ENCODE data around the gene CERKL.
A peak's percentile ranks its signal among the peaks of the same experiment; 100 is the strongest.

Gene CERKL

GRCh38 chr2:181678861-181679543, 22.1 kb upstream of the CERKL start:
- no peak for DNase-seq (ENCODE audit: low read depth in 2 of 3, low spot score in 2 of 3)

GRCh38 chr2:181677912-181678586, 21.1 kb upstream of the CERKL start:
- peak in 1 of 3 experiments; percentile 17 for DNase-seq (ENCODE audit: low read depth in 2 of 3, low spot score in 2 of 3)

DNA sequence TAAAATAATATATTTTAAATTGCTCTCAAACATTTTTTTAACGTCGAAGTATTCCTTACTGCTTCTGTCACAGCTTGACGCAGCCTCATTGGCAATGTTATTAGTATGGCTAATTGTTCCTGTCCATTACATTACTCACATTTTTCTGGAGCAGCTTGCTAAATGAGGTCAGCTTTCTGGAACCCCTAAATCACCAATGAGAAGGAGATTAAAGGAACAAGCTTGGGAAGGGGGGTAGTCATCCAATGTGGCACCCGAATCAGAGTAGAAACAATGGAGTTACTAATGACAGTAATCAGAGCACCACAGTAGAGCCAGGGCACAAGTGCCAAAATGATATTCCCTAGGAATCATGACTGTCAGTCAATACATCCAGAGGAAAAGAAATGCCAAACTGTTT, 18.3 kb upstream of the CERKL start:
- DNase-seq (ENCODE audit: low read depth in 2 of 3, low spot score in 2 of 3) = no peak

GRCh38 chr2:181674461-181674860, 17.6 kb upstream of the CERKL start:
- no peak for DNase-seq (ENCODE audit: low read depth in 2 of 3, low spot score in 2 of 3)

GRCh38 chr2:181673173-181673572, 16.3 kb upstream of the CERKL start:
- no peak for DNase-seq (ENCODE audit: low read depth in 2 of 3, low spot score in 2 of 3)

GRCh38 chr2:181672255-181673008, 15.5 kb upstream of the CERKL start:
- DNase-seq (ENCODE audit: low read depth in 2 of 3, low spot score in 2 of 3) = no peak

DNA sequence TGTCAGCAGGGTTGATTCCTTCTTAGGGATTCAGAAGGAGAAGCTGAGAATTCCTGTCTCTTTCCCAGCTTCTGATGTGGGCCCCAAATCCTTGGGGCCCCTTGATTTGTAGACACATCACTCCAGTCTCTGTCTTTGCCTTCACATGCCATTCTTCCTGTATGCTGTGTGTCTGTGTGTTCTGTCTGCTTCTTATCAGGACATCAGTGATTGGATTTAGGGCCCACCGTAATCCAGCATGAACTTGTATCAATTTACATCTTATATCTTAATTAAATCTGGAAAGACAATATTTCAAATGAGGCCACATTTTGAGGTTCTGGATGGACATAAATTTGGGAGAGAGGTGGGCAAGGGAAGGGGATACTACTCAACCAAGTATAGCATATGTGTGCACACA, 13.7 kb upstream of the CERKL start:
- DNase-seq (ENCODE audit: low read depth in 2 of 3, low spot score in 2 of 3) = no peak

DNA sequence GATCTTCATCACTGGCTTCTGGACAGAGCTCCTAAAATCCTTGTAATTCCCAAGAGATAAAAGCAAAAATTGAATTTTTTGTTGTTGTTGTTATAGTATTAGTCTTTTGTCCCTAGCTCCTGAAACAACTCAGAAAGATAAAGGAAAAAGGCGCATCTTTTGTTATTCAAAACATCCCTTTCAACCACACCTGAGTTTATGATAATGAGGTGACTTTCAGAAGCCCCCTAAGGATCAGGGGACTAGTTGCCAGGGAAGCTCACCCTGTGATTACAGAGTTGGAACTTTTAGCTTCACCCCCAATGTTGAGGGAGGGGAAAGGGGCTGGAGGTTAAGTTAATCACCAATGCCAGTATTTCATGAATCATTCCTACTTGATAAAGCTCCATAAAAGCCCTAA, 10.3 kb upstream of the CERKL start:
- DNase-seq (ENCODE audit: low read depth in 2 of 3, low spot score in 2 of 3) = no peak

DNA sequence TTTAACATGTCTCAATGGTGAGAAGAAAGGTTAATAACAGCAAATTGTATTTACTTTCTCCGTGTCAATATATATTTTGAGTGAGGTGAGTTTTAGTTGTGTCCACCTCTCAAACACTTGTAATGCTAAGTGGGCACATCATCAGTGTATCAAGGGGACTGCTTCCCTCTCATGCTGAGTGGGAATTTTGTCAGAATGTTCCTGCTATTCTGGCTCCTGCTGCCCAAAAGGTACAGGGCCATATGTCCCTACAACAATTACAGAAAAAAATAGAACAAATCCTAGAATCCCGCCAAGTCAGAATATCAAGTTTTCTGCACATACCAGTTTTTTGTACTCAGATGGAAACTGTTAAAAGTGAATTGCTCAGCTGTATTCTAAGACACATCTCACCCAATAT, 5.4 kb upstream of the CERKL start:
- DNase-seq (ENCODE audit: low read depth in 2 of 3, low spot score in 2 of 3) = no peak

DNA sequence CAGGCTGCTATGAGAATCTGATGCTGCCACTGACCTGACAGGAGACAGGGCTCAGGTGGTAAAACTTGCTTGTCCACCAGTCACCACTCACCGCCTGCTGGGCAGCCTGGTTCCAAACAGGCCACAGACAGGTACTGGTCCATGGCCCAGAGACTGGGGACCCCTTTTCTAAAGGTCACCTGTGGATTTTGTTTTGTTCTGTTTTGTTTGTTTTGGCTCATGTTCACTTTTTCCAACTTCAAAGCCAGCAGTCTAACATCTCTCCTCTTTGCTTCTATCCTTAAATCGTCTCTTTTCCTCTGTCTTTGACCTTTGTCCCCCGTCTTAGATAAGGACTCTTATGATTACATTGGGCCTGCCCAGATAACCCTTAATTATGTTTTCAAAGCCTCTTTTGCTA, 3.3 kb upstream of the CERKL start:
- no peak for DNase-seq (ENCODE audit: low read depth in 2 of 3, low spot score in 2 of 3)

DNA sequence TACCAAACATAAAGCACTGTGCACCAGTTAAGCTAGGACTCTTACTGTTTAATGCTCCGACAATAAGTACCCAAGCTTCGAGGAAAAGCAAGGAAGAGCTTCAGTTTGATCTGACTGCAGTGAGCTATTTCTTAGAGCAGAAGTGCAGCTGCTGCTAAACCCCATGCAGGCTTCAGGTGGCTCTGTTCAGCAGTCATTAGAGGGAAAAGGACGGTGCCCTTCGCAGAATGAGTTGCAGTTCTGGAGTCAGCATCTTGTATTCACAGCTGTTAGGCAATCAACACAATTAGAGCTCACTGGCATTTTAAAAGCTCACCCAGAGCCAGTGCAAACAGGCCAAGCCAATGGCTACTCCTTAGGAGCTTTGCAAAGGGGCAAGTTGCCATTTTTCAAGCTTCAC, 1.5 kb upstream of the CERKL start:
- no peak for DNase-seq (ENCODE audit: low read depth in 2 of 3, low spot score in 2 of 3)

GRCh38 chr2:181657379-181657778, 474 bp upstream of the CERKL start:
- no peak for DNase-seq (ENCODE audit: low read depth in 2 of 3, low spot score in 2 of 3)

DNA sequence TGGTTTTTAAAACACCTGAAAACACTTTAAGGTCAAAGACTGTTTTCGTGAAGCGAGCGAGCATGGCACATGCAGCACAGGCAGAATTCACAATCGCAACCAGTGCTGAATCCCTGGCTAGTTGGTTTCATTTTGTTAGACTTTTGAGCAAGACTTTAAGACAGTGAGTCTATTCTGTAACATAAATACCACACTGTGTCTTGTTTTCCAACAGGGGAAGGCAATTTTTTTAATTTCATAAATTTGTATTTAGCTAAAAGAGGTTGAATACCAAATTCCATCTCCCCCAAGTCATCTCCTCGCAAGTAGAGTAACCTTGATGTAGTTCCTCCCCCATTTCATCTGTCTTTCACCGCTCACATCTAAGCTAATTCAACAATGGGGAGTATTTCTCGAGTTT, 1.4 kb downstream of the CERKL start:
- no peak for DNase-seq (ENCODE audit: low read depth in 2 of 3, low spot score in 2 of 3)

DNA sequence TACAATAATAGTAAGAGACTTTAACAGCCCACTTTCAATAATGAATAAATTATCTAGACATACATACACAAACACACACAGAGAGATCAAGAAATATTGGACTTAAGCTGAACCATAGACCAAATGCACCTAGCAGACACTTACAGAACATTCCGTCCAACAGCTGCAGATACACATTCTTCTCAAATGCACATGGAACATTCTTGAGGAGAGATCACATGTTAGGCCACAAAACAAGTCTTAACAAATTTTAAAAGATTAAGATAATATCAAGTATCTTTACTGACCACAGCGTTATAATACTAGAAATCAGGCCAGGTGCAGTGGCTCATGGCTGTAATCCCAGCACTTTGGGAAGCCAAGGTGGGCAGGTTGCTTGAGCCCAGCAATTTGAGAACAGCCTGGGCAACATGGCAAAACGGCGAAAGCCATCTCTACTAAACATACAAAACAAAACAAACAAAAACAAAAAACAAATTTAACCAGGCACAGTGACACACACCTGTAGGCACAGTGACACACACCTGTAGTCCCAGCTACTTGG, 7.4 kb downstream of the CERKL start:
- DNase-seq (ENCODE audit: low read depth in 2 of 3, low spot score in 2 of 3) = no peak

DNA sequence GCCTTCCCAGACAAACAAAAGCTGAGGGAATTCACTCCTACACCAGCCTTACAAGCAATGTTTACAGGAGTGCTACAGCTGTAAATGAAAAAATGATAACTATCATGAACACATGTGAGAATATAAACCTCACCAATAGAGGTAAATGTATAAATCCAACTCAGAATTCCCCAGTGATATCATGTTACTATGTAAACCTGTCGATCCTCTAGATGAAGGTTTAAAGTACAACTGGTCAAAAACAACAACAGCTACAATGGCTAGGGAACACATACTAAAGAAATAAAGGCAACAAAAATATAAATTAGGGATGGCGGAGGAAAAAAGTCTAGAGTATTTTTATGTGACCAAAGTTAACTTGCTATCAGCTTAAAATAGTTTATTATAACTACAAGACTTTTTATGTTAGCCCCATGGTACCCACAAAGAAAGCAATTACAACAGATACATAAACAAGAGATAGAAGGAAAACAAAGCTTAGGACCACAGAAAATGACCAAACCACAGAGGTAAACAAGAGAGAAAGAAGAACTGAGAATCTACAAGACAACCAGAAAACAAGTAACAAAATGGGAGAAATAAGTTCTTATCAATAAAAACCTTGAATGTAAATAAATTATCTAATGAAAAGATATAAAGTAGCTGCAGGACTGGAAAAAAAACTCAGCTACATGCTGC, 8.3 kb downstream of the CERKL start:
- DNase-seq (ENCODE audit: low read depth in 2 of 3, low spot score in 2 of 3) = no peak

DNA sequence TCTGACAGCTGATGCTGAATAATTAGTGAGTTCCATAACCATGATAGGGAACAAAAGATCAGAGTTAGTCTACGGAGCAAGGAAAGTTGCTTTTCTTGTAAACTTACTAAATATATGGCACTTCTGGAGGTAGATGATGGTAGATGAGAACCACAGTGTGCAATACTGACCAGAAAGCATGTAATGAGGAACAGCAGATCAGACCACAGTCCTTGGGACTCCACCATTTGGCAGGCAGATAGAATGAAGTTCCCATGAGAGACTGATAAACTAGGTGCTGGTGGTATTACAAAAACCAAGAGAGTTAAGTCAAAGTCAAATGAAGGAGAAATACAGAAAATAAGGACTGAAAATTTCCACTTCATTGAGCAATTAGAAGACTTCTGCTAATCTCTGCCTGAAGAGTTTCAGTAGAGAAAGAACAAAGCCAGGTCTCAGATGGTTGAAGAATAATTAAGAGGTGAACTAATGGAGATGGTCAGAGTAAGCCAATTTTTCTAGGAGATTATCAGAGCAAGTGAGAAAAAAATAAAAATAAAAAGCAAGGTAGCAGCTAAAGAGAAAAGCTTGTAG, 10.4 kb downstream of the CERKL start:
- no peak for DNase-seq (ENCODE audit: low read depth in 2 of 3, low spot score in 2 of 3)

DNA sequence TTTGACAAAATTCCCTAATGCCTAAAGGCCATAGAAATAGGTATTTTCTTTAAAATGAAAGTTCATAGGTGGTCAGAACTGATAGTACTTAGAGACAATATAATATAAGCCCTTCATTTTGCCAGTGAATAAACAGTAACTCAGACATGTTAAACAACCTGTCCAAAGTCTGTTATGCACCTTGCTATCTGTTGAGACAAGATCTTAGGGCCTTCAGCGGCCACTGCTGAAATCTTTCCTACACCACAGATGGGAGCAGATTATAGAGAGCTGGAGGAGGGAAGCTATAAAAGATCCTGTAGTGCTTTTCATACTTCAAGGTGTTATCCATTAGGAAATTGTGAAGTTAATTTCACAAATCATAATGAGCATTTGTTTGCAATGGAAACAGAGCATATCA, 13.8 kb downstream of the CERKL start:
- DNase-seq (ENCODE audit: low read depth in 2 of 3, low spot score in 2 of 3) = no peak

GRCh38 chr2:181642086-181642485, 14.8 kb downstream of the CERKL start:
- no peak for DNase-seq (ENCODE audit: low read depth in 2 of 3, low spot score in 2 of 3)

- DNase-seq (ENCODE audit: low read depth in 2 of 3, low spot score in 2 of 3) = no peak
These were observed 17.2 kb downstream of the CERKL start for GRCh38 chr2:181639686-181640085.

DNA sequence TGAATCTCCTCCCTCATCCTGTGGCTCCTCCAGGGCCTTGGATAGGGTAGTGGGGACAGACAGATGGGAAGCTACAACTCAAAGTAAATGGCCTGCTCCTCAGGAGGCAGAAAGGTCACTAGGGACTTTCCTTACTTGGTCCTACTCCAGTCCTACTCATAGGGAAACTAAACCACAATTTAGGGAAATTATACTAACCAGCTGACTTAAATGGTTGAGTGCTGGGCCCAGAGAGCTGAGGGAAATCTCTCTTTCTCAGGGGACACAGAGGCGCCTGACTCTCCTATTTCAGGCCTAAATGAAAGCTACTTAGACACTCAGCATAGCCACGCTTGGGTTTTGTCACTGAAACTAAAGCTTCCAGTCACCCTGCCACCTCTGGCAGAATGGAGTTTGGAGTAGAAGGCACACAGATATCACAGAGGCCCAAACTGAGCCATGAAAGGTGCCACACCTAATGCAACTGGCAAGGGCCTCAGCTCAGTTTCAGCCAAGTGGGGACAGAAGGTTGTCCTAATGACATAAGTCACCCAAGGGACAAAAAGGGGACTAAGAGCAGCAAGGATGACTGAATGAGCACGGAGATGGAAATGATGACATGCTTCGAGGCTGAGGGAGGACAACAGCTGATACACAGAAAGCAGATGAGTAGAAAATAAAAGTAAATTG, 24.0 kb downstream of the CERKL start:
- no peak for DNase-seq (ENCODE audit: low read depth in 2 of 3, low spot score in 2 of 3)
